AG09319 (cell line): Measurements from ENCODE around the gene TUBB3.
A peak's percentile ranks its signal among the peaks of the same experiment; 100 is the strongest.
"Not testable (repeated sequence)": the region's sequence is repeated elsewhere in the genome, so short reads cannot be mapped to it uniquely, and the experiment has no call there.

ENCODE experiments used
- DNase-seq: peaks from one replicate; pipeline ENCODE4 v3.0.0-alpha.2; 2010; ENCODE audit warnings: low read depth; ENCODE audit errors: extremely low read depth
- TF ChIP-seq, protein P1 (sequence below): IDR thresholded peaks from 2 replicates; pipeline ENCODE4 v1.5.1; 2011; ENCODE audit warnings: low read depth, mild to moderate bottlenecking, inconsistent platforms, low read length, moderate library complexity

Gene TUBB3

GRCh38 chr16:89909777-89910716 is 13.1 kb upstream of the TUBB3 start:
- DNase-seq: no peak

GRCh38 chr16:89910717-89911354 is 12.3 kb upstream of the TUBB3 start:
- no peak for DNase-seq
- TF ChIP-seq, protein P1, sequence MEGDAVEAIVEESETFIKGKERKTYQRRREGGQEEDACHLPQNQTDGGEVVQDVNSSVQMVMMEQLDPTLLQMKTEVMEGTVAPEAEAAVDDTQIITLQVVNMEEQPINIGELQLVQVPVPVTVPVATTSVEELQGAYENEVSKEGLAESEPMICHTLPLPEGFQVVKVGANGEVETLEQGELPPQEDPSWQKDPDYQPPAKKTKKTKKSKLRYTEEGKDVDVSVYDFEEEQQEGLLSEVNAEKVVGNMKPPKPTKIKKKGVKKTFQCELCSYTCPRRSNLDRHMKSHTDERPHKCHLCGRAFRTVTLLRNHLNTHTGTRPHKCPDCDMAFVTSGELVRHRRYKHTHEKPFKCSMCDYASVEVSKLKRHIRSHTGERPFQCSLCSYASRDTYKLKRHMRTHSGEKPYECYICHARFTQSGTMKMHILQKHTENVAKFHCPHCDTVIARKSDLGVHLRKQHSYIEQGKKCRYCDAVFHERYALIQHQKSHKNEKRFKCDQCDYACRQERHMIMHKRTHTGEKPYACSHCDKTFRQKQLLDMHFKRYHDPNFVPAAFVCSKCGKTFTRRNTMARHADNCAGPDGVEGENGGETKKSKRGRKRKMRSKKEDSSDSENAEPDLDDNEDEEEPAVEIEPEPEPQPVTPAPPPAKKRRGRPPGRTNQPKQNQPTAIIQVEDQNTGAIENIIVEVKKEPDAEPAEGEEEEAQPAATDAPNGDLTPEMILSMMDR: no peak

More at GRCh38 chr16:89909777-89910716, 13.1 kb upstream of the TUBB3 start:
- TF ChIP-seq, protein P1: peak; percentile 83

- TF ChIP-seq, protein P1: no peak
- no peak for DNase-seq
These were observed 11.8 kb upstream of the TUBB3 start for GRCh38 chr16:89911375-89911774.

- TF ChIP-seq, protein P1: no peak
- no peak for DNase-seq
These were observed 11.0 kb upstream of the TUBB3 start for GRCh38 chr16:89912143-89912542.

DNA sequence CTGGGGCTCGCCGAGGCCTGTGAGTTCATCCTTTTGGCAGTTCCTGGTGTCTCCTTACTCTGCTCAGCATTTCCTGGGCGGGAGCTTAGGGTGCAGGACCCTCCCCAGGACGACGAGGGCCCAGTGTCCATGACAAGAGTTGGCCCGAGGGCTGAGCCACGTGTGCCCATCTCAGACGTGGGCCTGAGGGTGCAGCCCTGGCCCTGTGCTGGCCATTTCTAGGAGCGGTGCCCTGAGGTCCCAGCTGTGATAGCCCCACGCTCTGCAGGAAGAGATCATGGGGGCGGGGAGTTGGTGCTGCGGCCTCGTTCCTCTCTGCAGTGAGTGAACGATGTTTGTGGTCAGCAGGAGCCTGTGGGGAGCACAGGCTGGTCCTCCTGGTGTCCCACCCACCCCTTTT is 10.5 kb upstream of the TUBB3 start:
- DNase-seq: no peak
- TF ChIP-seq, protein P1: no peak

DNA sequence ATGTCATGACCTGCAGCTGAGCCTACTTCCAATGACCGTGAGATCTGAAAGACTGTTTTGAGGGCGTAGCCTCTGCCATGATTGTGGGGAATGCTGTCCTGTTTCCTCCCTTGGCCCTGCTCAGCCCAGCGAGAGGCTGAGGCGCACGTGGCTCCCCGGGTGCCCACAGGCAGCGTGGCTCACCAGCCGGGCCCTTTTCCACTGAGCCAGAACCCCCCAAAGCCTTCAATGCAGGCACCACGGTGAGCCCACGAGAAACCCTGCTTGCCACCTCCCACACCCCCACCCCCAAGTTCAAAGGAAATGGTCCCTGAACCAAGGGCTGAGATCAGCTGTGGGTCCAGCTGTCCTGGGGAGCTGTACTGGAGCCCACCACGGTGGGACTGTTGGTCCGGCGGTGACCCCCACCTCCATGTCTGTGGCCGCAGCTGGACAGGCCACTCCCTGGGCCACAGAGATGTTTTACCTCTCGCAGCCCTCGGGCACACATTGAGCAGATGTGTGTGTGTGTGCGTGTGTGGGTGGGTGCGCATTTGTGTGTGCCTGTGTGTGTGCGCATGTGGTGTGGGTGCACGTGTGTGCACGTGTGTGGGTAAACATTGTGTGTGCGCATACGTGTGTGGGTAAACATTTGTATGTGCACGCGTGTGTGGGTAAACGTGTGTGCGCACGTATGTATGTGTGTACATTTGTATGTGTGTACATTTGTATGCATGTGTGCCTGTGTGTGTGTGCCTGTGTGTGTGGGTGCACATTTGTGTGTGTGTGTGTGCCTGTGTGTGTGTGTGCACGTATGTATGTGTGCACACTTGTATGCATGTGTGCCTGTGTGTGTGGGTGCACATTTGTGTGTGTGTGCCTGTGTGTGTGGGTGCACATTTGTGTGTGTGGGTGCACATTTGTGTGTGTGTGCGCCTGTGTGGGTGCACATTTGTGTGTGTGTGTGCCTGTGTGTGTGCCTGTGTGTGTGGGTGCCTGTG is 9.4 kb upstream of the TUBB3 start:
- DNase-seq: no peak
- TF ChIP-seq, protein P1: no peak

GRCh38 chr16:89914642-89915285 is 8.4 kb upstream of the TUBB3 start:
- DNase-seq: not testable (repeated sequence)
